ENCODE measurements around the gene TMTC2.

Gene TMTC2

DNA sequence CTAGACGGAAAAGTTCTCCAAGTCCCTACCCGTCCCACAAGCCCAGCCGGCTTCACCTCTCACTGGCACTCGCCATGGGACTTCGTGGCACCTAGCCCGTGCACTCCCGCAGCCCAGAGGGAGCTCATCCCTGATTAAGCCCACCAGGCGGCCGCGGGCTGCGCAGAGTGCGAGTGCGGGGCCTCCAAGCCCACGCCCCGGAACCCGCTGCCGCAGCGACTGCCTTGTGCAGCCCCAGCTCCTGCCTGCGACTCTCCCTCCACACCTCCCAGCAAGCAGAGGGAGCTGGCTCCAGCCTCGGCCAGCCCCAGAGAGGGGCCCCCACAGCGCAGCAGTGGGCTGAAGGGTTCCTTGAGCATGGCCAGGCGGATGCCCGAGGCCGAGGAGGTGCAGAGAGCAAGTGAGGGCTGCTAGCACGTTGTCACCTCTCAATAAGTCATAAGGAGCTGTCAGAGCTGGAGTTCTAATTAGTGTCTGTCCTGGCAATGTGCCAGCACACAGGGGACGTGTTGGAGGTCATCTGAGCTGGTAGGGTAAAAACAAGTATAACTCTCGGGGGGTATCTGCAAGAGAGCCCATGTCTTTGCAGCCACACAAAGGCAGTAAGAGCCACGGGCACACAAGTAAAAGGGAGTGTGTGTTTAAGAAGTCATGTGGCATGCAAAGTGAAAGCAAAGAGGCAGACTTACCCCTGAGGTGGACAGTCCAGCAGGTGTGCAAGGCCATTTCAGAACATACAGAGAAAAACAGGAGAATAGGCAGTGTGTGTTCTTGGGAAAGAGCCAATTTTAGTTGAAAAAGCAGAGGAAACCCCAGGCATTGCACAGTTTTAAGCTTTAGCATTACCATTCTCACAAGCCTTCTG lies 27.1 kb upstream of the TMTC2 start:
- Histone ChIP-seq H3K36me3 (ENCODE audit: control insufficient read depth in 2 of 2, insufficient read depth in 2 of 2, low read length in 2 of 2) (no peaks in the 10 kb centered on the region), H3K4me1 (ENCODE audit: control insufficient read depth, insufficient read depth, low read length) (no peaks in the 10 kb centered on the region), H3K9me3 (ENCODE audit: control insufficient read depth in 2 of 2, low read length in 2 of 2) (no peaks in the 10 kb centered on the region), H3K9ac (ENCODE audit: low read length in 2 of 2) (no peak overlapping the region), H3K4me3 (ENCODE audit: low read length in 2 of 2) (no peak overlapping the region), H3K27me3 (ENCODE audit: control insufficient read depth in 1 of 2, insufficient read depth in 2 of 2, low read length in 2 of 2) (no peaks in the 10 kb centered on the region), H3K27ac (ENCODE audit: low read length) (no peak overlapping the region)

DNA sequence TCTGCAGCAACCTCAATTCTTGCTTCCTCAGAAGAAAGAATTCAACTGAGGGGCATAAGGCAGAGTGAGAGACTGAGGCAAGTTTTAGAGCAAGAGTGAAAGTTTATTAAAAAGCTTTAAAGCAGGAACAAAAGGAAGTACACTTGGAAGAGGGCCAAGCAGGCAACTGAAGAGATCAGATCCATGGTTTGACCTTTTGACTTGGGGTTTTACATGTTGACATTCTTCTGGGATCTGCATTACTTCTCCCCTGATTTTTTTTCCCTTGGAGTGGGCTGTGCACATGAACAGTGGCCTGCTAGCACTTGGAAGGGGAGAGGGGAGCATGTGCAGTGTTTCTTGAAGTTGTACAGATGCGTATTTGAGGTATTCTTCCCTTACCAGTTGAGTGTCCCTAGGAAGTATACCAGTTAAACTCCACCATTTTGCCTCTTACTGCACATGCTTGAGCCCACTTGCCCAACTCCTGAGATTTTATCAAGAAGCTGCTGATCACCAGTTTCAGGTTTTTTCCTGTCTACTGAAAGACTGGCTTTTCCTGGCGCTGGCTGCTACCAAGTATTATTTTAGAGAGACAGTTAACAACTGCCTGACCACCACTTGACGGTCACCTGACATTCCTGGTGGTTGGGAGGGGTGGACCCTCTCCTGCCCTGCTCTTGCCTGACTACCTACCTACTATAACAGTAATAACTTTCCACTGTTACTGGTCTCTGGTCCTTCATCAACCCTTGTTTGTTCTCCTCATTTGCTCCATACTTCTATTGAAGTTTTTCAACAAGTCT lies 26.0 kb upstream of the TMTC2 start:
- Histone ChIP-seq H3K4me1 (ENCODE audit: control insufficient read depth, insufficient read depth, low read length) (no peaks in the 10 kb centered on the region), H3K27me3 (ENCODE audit: control insufficient read depth in 1 of 2, insufficient read depth in 2 of 2, low read length in 2 of 2) (no peaks in the 10 kb centered on the region), H3K9me3 (ENCODE audit: control insufficient read depth in 2 of 2, low read length in 2 of 2) (no peaks in the 10 kb centered on the region), H3K27ac (ENCODE audit: low read length) (no peak overlapping the region), H3K4me3 (ENCODE audit: low read length in 2 of 2) (no peak overlapping the region), H3K36me3 (ENCODE audit: control insufficient read depth in 2 of 2, insufficient read depth in 2 of 2, low read length in 2 of 2) (no peaks in the 10 kb centered on the region), H3K9ac (ENCODE audit: low read length in 2 of 2) (no peak overlapping the region)

GRCh38 chr12:82663893-82664292 lies 22.8 kb upstream of the TMTC2 start:
- Histone ChIP-seq H3K4me3 (ENCODE audit: low read length in 2 of 2) (peak overlapping the region in 1 of 2 donors; percentile 37), H3K4me1 (ENCODE audit: control insufficient read depth, insufficient read depth, low read length) (no peaks in the 10 kb centered on the region), H3K9me3 (ENCODE audit: control insufficient read depth in 2 of 2, low read length in 2 of 2) (no peaks in the 10 kb centered on the region), H3K36me3 (ENCODE audit: control insufficient read depth in 2 of 2, insufficient read depth in 2 of 2, low read length in 2 of 2) (no peaks in the 10 kb centered on the region), H3K27ac (ENCODE audit: low read length) (no peak overlapping the region), H3K9ac (ENCODE audit: low read length in 2 of 2) (no peak overlapping the region), H3K27me3 (ENCODE audit: control insufficient read depth in 1 of 2, insufficient read depth in 2 of 2, low read length in 2 of 2) (no peaks in the 10 kb centered on the region)

DNA sequence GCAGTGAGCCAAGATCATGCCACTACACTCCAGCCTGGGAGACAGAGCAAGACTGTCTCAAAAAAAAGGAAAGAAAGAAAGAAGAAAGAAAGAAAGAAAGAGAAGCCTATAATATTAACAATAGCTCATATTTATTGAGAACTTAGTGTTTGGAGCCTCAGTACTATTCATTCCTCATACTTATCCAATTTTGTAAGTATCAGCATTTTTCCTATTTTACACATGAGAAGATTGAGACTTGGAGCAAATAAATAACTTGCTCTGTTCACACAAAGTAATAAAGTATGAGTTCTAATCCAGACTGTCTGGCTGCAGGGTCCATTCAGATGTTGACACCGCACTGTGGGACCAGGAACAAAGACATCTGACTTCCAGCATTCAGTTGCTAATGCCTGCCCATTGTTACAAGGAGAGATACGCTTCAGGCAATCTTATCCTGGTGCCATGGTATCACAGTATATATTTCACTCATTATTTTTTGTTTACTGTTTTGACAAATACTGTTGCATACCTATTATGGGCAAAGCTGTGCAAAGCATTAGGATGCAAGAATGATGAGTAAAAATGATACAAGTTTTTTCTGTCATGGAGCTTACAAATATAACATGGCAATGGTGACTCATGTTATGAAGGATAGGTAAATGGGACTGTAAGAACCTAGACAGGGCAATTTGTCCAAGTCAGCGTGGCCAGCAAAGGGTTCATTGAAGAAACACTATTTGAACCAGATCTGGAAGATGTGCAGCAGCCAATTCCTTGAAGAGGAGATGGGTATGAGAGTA lies 21.4 kb upstream of the TMTC2 start:
- Histone ChIP-seq H3K4me3 (ENCODE audit: low read length in 2 of 2) (no peak overlapping the region), H3K9me3 (ENCODE audit: control insufficient read depth in 2 of 2, low read length in 2 of 2) (no peaks in the 10 kb centered on the region), H3K4me1 (ENCODE audit: control insufficient read depth, insufficient read depth, low read length) (no peaks in the 10 kb centered on the region), H3K9ac (ENCODE audit: low read length in 2 of 2) (no peak overlapping the region), H3K27ac (ENCODE audit: low read length) (no peak overlapping the region), H3K27me3 (ENCODE audit: control insufficient read depth in 1 of 2, insufficient read depth in 2 of 2, low read length in 2 of 2) (no peaks in the 10 kb centered on the region), H3K36me3 (ENCODE audit: control insufficient read depth in 2 of 2, insufficient read depth in 2 of 2, low read length in 2 of 2) (no peaks in the 10 kb centered on the region)

GRCh38 chr12:82666830-82667229 lies 19.9 kb upstream of the TMTC2 start:
- no peaks in the 10 kb centered on the region for H3K4me1 ChIP-seq (ENCODE audit: control insufficient read depth, insufficient read depth, low read length)
- H3K27me3 ChIP-seq (ENCODE audit: control insufficient read depth in 1 of 2, insufficient read depth in 2 of 2, low read length in 2 of 2): no peaks in the 10 kb centered on the region
- H3K4me3 ChIP-seq (ENCODE audit: low read length in 2 of 2): no peak overlapping the region
- no peak overlapping the region for H3K9ac ChIP-seq (ENCODE audit: low read length in 2 of 2)
- H3K27ac ChIP-seq (ENCODE audit: low read length): no peak overlapping the region
- H3K36me3 ChIP-seq (ENCODE audit: control insufficient read depth in 2 of 2, insufficient read depth in 2 of 2, low read length in 2 of 2): no peaks in the 10 kb centered on the region
- H3K9me3 ChIP-seq (ENCODE audit: control insufficient read depth in 2 of 2, low read length in 2 of 2): no peaks in the 10 kb centered on the region

GRCh38 chr12:82671673-82672195 lies 15.0 kb upstream of the TMTC2 start:
- no peak overlapping the region for H3K9ac ChIP-seq (ENCODE audit: low read length in 2 of 2)
- no peak overlapping the region for H3K27ac ChIP-seq (ENCODE audit: low read length)
- H3K4me1 ChIP-seq (ENCODE audit: control insufficient read depth, insufficient read depth, low read length): no peaks in the 10 kb centered on the region
- no peaks in the 10 kb centered on the region for H3K9me3 ChIP-seq (ENCODE audit: control insufficient read depth in 2 of 2, low read length in 2 of 2)
- H3K27me3 ChIP-seq (ENCODE audit: control insufficient read depth in 1 of 2, insufficient read depth in 2 of 2, low read length in 2 of 2): no peaks in the 10 kb centered on the region
- H3K4me3 ChIP-seq (ENCODE audit: low read length in 2 of 2): no peak overlapping the region
- no peaks in the 10 kb centered on the region for H3K36me3 ChIP-seq (ENCODE audit: control insufficient read depth in 2 of 2, insufficient read depth in 2 of 2, low read length in 2 of 2)

- Histone ChIP-seq H3K27me3 (ENCODE audit: control insufficient read depth in 1 of 2, insufficient read depth in 2 of 2, low read length in 2 of 2) (no peaks in the 10 kb centered on the region), H3K36me3 (ENCODE audit: control insufficient read depth in 2 of 2, insufficient read depth in 2 of 2, low read length in 2 of 2) (no peaks in the 10 kb centered on the region), H3K9me3 (ENCODE audit: control insufficient read depth in 2 of 2, low read length in 2 of 2) (no peaks in the 10 kb centered on the region), H3K4me3 (ENCODE audit: low read length in 2 of 2) (no peak overlapping the region), H3K9ac (ENCODE audit: low read length in 2 of 2) (no peak overlapping the region), H3K27ac (ENCODE audit: low read length) (no peak overlapping the region), H3K4me1 (ENCODE audit: control insufficient read depth, insufficient read depth, low read length) (no peaks in the 10 kb centered on the region)
These were observed 13.8 kb upstream of the TMTC2 start for GRCh38 chr12:82672811-82673495.

GRCh38 chr12:82673698-82674097 lies 13.0 kb upstream of the TMTC2 start:
- H3K4me1 ChIP-seq (ENCODE audit: control insufficient read depth, insufficient read depth, low read length): no peaks in the 10 kb centered on the region
- no peak overlapping the region for H3K9ac ChIP-seq (ENCODE audit: low read length in 2 of 2)
- H3K27me3 ChIP-seq (ENCODE audit: control insufficient read depth in 1 of 2, insufficient read depth in 2 of 2, low read length in 2 of 2): no peaks in the 10 kb centered on the region
- no peak overlapping the region for H3K27ac ChIP-seq (ENCODE audit: low read length)
- H3K4me3 ChIP-seq (ENCODE audit: low read length in 2 of 2): no peak overlapping the region
- H3K9me3 ChIP-seq (ENCODE audit: control insufficient read depth in 2 of 2, low read length in 2 of 2): no peaks in the 10 kb centered on the region
- H3K36me3 ChIP-seq (ENCODE audit: control insufficient read depth in 2 of 2, insufficient read depth in 2 of 2, low read length in 2 of 2): no peaks in the 10 kb centered on the region

GRCh38 chr12:82675246-82675645 lies 11.5 kb upstream of the TMTC2 start:
- no peak overlapping the region for H3K4me3 ChIP-seq (ENCODE audit: low read length in 2 of 2)
- no peaks in the 10 kb centered on the region for H3K27me3 ChIP-seq (ENCODE audit: control insufficient read depth in 1 of 2, insufficient read depth in 2 of 2, low read length in 2 of 2)
- H3K27ac ChIP-seq (ENCODE audit: low read length): no peak overlapping the region
- H3K36me3 ChIP-seq (ENCODE audit: control insufficient read depth in 2 of 2, insufficient read depth in 2 of 2, low read length in 2 of 2): no peaks in the 10 kb centered on the region
- no peak overlapping the region for H3K9ac ChIP-seq (ENCODE audit: low read length in 2 of 2)
- no peaks in the 10 kb centered on the region for H3K4me1 ChIP-seq (ENCODE audit: control insufficient read depth, insufficient read depth, low read length)
- H3K9me3 ChIP-seq (ENCODE audit: control insufficient read depth in 2 of 2, low read length in 2 of 2): no peaks in the 10 kb centered on the region

DNA sequence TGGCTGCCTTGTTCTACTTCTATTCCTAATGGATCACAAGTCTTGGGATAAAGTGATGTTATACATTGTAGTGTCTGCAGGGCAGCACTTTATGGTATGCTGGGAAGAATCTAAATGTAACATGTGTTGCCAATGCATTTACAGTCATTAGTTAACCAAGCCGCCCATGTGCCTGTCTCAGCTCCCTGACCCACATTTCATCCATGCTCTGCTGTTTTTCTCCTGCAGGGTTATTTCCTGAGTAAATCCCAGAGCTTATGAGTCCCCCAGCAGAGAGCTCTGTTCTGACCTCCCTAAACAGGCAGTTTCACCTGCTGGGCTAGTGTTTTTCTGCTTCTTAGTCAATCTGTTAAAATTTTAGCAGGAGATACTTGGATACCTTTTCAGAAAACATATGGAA lies 4.4 kb upstream of the TMTC2 start:
- Histone ChIP-seq H3K9me3 (ENCODE audit: control insufficient read depth in 2 of 2, low read length in 2 of 2) (no peaks in the 10 kb centered on the region), H3K4me3 (ENCODE audit: low read length in 2 of 2) (no peak overlapping the region), H3K9ac (ENCODE audit: low read length in 2 of 2) (no peak overlapping the region), H3K27ac (ENCODE audit: low read length) (no peak overlapping the region), H3K4me1 (ENCODE audit: control insufficient read depth, insufficient read depth, low read length) (peaks cover 8% of the 10 kb centered on the region), H3K36me3 (ENCODE audit: control insufficient read depth in 2 of 2, insufficient read depth in 2 of 2, low read length in 2 of 2) (no peaks in the 10 kb centered on the region), H3K27me3 (ENCODE audit: control insufficient read depth in 1 of 2, insufficient read depth in 2 of 2, low read length in 2 of 2) (no peaks in the 10 kb centered on the region)
